GM12875 (cell line): ENCODE data around the gene ZBTB7A.

Source experiments
- H3K4me3 ChIP-seq: one replicate; pipeline ENCODE4 v1.5.1; 2011; ENCODE audit warnings: low read depth, low read length, control low read depth
- TF ChIP-seq, protein P1 (sequence below): IDR thresholded peaks from 2 replicates; pipeline ENCODE4 v1.5.1; 2011; ENCODE audit warnings: low read depth, mild to moderate bottlenecking, control low read depth, inconsistent platforms, low read length, moderate library complexity, borderline replicate concordance; ENCODE audit not compliant: insufficient read depth

ZBTB7A gene

GRCh38 chr19:4016903-4017638, 49.6 kb downstream of the ZBTB7A start:
- TF ChIP-seq, protein P1, sequence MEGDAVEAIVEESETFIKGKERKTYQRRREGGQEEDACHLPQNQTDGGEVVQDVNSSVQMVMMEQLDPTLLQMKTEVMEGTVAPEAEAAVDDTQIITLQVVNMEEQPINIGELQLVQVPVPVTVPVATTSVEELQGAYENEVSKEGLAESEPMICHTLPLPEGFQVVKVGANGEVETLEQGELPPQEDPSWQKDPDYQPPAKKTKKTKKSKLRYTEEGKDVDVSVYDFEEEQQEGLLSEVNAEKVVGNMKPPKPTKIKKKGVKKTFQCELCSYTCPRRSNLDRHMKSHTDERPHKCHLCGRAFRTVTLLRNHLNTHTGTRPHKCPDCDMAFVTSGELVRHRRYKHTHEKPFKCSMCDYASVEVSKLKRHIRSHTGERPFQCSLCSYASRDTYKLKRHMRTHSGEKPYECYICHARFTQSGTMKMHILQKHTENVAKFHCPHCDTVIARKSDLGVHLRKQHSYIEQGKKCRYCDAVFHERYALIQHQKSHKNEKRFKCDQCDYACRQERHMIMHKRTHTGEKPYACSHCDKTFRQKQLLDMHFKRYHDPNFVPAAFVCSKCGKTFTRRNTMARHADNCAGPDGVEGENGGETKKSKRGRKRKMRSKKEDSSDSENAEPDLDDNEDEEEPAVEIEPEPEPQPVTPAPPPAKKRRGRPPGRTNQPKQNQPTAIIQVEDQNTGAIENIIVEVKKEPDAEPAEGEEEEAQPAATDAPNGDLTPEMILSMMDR = no peak

DNA sequence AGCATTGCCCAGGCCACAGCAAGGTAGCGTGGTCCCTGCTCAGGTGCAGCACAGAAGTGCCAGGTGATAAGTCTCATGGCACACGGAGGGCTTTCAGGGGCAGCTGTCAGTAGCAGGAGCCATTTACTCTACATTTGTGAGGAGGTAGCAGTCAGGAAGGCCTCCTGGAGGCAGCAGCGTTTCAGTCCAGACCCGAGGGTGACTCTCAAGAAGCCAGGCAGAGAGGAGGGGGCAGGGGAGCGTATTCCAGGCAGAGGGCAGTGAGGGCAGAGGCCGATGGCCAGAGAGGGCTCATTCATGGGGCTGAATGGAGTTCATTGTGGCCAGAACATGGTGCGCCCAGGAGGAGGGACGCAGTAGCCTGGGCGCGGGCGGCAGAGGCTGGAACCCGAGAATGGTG, 50.2 kb downstream of the ZBTB7A start:
- TF ChIP-seq, protein P1 = no peak

More at GRCh38 chr19:4016903-4017638, 49.6 kb downstream of the ZBTB7A start:
- no peak overlapping the region for H3K4me3 ChIP-seq

DNA sequence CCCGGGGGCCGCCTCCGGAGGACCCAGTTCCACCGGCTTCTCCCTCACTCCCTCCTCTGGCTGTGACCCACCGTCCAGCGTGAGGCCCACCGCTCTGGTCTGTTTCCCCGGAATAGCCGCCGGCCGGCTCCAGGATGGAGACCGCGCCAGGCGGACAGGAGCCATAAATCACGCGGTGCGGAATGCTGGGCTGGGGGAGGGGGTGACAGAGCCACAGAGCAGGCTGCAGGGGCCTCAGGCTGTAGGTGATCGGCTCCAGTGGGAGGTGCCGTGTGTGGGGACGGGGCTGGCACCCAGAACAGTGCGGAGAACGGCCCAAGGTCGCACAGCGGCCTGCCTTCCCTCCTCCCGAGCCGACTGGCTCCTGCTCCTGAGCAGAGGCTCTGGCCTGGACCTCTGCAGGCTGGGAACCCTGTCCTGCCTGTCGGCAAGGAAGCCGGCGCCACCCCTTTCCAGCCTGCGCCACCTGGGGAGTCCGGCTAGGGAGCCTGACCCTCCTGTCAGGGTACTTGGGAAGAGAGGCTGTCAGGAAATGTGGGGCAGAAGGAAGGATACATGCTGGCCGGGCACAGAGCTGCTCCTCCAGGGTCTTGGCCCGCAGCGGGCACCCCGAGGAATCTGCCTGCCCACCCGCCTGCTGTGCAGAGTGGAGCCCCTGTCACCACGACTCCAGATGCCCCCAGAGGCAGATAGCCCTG, 50.8 kb downstream of the ZBTB7A start:
- no peak overlapping the region for H3K4me3 ChIP-seq
- TF ChIP-seq, protein P1 = no peak

More for the DNA sequence above, 50.2 kb downstream of the ZBTB7A start:
- H3K4me3 ChIP-seq = no peak overlapping the region

DNA sequence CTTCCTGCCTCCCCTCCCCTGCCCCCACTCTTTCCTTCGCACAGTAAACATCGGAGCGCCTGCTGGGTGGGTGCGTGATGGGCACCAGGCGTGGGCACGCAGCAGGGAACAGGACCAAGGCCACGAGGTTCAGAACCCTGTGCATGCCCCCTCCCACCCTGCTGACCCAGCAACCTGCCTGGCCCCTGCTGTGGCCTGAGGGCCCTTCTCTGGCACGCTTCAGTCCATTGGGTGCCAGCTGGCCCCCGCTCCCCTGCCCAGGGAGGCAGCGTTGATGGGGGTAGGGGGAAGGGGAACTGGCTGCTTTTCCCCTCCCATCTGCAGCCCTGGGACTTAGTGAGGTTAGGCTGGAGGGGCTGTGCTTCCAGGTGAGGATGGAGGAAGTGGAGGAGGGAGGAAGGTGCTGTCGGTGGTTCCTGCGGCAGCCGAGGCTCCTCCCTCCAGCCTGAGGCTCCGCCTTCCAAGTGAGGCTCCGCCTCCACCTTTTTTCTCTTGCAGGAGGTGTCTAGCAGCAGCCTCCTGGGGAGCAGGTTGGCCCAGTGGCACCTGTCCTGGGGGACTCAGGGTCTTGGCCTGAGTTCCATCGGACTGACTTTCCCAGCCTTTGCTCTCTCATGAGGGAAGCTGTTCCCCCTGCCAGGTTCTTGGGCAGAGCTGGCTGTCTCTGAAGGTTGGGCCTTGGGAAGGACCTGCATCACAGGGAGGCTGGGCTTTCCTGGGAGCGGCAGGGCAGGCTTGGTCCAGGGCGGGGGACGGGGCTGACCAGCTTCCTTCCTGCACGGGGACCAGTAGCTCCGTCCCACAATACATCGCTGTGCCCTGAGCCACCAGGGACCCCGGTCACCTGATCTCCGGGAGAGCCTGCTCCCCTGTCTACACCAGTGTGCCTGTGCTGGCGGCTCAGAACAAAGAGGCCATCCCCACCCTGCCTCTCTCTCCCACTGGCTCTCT, 51.9 kb downstream of the ZBTB7A start:
- H3K4me3 ChIP-seq = no peak overlapping the region
- TF ChIP-seq, protein P1 = no peak

- H3K4me3 ChIP-seq = no peak overlapping the region
- TF ChIP-seq, protein P1 = no peak
Observed at GRCh38 chr19:4013886-4014540, 52.7 kb downstream of the ZBTB7A start.

DNA sequence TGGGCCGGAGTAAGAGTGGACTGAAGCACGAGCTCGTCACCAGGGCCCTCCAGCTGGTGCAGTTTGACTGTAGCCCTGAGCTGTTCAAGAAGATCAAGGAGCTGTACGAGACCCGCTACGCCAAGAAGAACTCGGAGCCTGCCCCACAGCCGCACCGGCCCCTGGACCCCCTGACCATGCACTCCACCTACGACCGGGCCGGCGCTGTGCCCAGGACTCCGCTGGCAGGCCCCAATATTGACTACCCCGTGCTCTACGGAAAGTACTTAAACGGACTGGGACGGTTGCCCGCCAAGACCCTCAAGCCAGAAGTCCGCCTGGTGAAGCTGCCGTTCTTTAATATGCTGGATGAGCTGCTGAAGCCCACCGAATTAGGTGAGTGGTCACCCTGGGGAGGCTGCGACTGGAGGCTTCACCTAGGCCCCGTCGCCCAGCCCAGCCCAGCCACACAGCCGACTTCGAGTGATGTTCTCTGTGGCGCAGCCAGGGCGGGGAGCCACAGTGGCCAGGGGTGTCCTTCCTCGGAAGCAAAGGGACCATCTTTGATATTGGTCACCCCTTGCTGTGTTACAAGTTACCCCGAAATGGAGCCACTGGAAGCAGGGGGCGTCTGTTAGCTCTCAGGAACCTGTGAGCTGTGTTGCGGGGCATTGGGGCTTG, 53.6 kb downstream of the ZBTB7A start:
- TF ChIP-seq, protein P1 = no peak
- H3K4me3 ChIP-seq = no peak overlapping the region
